ENCODE data around the gene HM13.
"Not testable (repeated sequence)": the region's sequence is repeated elsewhere in the genome, so short reads cannot be mapped to it uniquely, and the experiment has no call there.

The HM13 gene

DNA sequence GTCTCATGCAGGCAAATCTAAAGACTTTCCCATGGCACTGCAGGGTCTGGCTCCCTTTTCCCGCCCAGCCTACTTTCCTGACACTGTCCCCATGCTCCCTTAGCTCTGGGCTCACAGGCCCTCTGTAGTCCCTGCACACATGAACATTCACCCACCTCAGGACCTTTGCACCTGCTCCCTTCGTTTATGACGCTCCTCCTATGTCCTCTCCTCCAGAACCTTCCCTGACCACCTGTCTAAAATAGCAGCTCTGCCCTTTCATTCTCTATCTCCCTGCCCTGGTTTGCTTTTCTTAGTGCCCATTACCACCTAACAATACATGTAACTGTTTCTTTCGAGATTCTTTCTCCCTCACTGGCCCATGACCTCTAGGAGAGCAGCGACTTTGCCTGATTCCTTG is 22.3 kb downstream of the HM13 start:
- H3K9me3 ChIP-seq (ENCODE audit: insufficient read depth, low read depth, low read length), result no peaks in the 10 kb centered on the region
- H3K4me1 ChIP-seq (ENCODE audit: insufficient read depth, low read length), result no peaks in the 10 kb centered on the region
- no peaks in the 10 kb centered on the region for H3K27me3 ChIP-seq (ENCODE audit: insufficient read depth, low read length)
- H3K9ac ChIP-seq (ENCODE audit: low read depth, low read length), result no peak overlapping the region
- no peak overlapping the region for H3K27ac ChIP-seq (ENCODE audit: low read depth, low read length)
- H3K36me3 ChIP-seq (ENCODE audit: insufficient read depth, low read length), result peaks cover 80% of the 10 kb centered on the region
- 94% methylated on average over 5 of the region's 5 CpGs for WGBS
- no peak overlapping the region for H3K4me3 ChIP-seq (ENCODE audit: low read length)

DNA sequence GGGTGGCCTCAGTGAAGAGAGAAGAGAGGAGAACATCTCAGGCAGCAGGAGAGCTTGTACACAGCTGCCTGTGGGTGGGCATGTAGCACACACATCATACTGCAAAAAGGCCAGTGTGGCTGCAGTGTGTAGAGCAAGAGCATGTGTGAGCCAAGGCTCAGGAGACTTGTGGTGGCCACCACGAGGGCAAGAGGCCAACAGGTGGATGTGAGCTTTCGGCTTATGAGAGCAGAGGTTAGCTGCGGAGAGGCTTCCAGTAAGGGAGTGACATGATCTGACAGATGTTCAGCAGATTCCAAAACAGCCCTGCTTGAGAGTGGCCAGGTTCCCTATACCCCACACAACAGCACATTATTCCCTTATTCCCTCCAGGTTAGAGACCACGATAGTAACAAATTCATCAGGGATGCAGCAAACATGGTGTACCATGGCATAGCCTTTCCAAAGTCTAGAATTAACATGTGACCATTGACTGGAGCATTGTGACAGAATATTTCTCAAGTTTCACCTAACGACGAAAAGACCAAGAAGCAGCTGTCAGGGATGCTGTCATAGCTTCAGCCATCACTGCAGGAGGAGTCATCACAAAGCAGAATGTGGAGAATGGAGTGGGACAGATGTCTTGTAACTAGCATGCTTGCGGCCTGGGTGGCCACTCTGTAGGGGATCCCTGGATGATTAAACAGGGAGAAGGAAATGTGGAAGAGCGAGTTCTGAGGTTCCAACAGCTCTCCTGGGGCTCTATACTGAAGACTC is 23.1 kb downstream of the HM13 start:
- no peak overlapping the region for H3K9ac ChIP-seq (ENCODE audit: low read depth, low read length)
- H3K4me1 ChIP-seq (ENCODE audit: insufficient read depth, low read length), result no peaks in the 10 kb centered on the region
- peaks cover 81% of the 10 kb centered on the region for H3K36me3 ChIP-seq (ENCODE audit: insufficient read depth, low read length)
- H3K27ac ChIP-seq (ENCODE audit: low read depth, low read length), result no peak overlapping the region
- H3K4me3 ChIP-seq (ENCODE audit: low read length), result no peak overlapping the region
- 97% methylated on average over 8 of the region's 8 CpGs for WGBS
- no peaks in the 10 kb centered on the region for H3K9me3 ChIP-seq (ENCODE audit: insufficient read depth, low read depth, low read length)
- no peaks in the 10 kb centered on the region for H3K27me3 ChIP-seq (ENCODE audit: insufficient read depth, low read length)

DNA sequence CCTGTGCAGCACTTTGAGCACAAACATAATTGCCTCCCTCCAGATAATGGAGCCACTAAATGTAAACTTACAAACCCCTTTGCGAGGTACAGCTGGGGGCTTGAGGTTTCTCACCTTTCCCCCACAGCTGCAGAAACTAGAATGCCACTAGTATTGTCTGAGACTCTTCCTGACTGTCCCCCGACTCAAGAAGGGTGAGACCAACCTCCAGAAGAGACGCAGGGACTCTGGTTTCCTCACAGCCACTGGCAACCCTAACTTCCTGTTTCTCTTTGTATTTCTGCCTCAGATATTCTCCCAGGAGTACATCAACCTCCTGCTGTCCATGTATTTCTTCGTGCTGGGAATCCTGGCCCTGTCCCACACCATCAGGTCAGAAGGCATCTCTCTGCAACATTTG is 23.6 kb downstream of the HM13 start:
- WGBS, result 91% methylated on average over 4 of the region's 4 CpGs

DNA sequence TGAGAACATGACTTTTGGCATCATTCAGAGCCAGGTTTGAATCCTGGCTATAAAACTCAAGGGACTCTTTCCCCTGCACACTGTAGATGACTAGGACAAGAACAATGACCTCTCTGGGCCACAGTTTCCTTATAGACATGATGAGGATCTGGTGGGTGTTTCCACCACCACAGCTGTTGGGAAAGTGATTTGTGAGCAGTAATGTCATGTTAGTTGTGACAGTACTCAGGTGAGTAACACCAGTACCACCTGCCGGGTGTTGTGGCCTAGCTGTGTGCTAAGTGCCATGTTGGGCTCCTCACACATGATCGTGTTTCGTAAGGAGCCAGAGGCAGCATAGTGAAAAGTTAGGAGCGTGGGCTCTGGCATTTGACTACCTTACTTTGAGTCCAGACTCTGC is 24.1 kb downstream of the HM13 start:
- peaks cover 77% of the 10 kb centered on the region for H3K36me3 ChIP-seq (ENCODE audit: insufficient read depth, low read length)
- H3K9me3 ChIP-seq (ENCODE audit: insufficient read depth, low read depth, low read length), result no peaks in the 10 kb centered on the region
- H3K9ac ChIP-seq (ENCODE audit: low read depth, low read length), result no peak overlapping the region
- H3K27me3 ChIP-seq (ENCODE audit: insufficient read depth, low read length), result no peaks in the 10 kb centered on the region
- WGBS, result 96% methylated on average over 4 of the region's 4 CpGs
- H3K27ac ChIP-seq (ENCODE audit: low read depth, low read length), result no peak overlapping the region
- H3K4me3 ChIP-seq (ENCODE audit: low read length), result no peak overlapping the region
- H3K4me1 ChIP-seq (ENCODE audit: insufficient read depth, low read length), result no peaks in the 10 kb centered on the region

More for the DNA sequence above, 23.6 kb downstream of the HM13 start:
- Histone ChIP-seq H3K4me1 (ENCODE audit: insufficient read depth, low read length) (no peaks in the 10 kb centered on the region), H3K9me3 (ENCODE audit: insufficient read depth, low read depth, low read length) (no peaks in the 10 kb centered on the region), H3K9ac (ENCODE audit: low read depth, low read length) (no peak overlapping the region), H3K27me3 (ENCODE audit: insufficient read depth, low read length) (no peaks in the 10 kb centered on the region), H3K27ac (ENCODE audit: low read depth, low read length) (no peak overlapping the region), H3K4me3 (ENCODE audit: low read length) (no peak overlapping the region), H3K36me3 (ENCODE audit: insufficient read depth, low read length) (peaks cover 78% of the 10 kb centered on the region)

- H3K4me1 ChIP-seq (ENCODE audit: insufficient read depth, low read length); H3K27ac ChIP-seq (ENCODE audit: low read depth, low read length); H3K9me3 ChIP-seq (ENCODE audit: insufficient read depth, low read depth, low read length); H3K9ac ChIP-seq (ENCODE audit: low read depth, low read length); H3K4me3 ChIP-seq (ENCODE audit: low read length); H3K27me3 ChIP-seq (ENCODE audit: insufficient read depth, low read length): not testable (repeated sequence)
- peaks cover 69% of the 10 kb centered on the region for H3K36me3 ChIP-seq (ENCODE audit: insufficient read depth, low read length)
- WGBS, result 80% methylated on average over 3 of the region's 3 CpGs
These were observed 25.4 kb downstream of the HM13 start for GRCh38 chr20:31539636-31540035.

- Histone ChIP-seq H3K4me3 (ENCODE audit: low read length) (no peak overlapping the region), H3K9me3 (ENCODE audit: insufficient read depth, low read depth, low read length) (no peaks in the 10 kb centered on the region), H3K4me1 (ENCODE audit: insufficient read depth, low read length) (no peaks in the 10 kb centered on the region), H3K36me3 (ENCODE audit: insufficient read depth, low read length) (peaks cover 66% of the 10 kb centered on the region), H3K9ac (ENCODE audit: low read depth, low read length) (no peak overlapping the region), H3K27ac (ENCODE audit: low read depth, low read length) (no peak overlapping the region), H3K27me3 (ENCODE audit: insufficient read depth, low read length) (no peaks in the 10 kb centered on the region)
- over 99% methylated on average over 3 of the region's 3 CpGs for WGBS
These were observed 26.2 kb downstream of the HM13 start for GRCh38 chr20:31540406-31540805.

- Histone ChIP-seq H3K9ac (ENCODE audit: low read depth, low read length) (no peak overlapping the region), H3K27me3 (ENCODE audit: insufficient read depth, low read length) (no peaks in the 10 kb centered on the region), H3K4me3 (ENCODE audit: low read length) (no peak overlapping the region), H3K9me3 (ENCODE audit: insufficient read depth, low read depth, low read length) (no peaks in the 10 kb centered on the region), H3K4me1 (ENCODE audit: insufficient read depth, low read length) (no peaks in the 10 kb centered on the region), H3K27ac (ENCODE audit: low read depth, low read length) (no peak overlapping the region), H3K36me3 (ENCODE audit: insufficient read depth, low read length) (peaks cover 55% of the 10 kb centered on the region)
- WGBS, result 90% methylated on average over 7 of the region's 7 CpGs
These were observed 28.1 kb downstream of the HM13 start for GRCh38 chr20:31542201-31542842.

DNA sequence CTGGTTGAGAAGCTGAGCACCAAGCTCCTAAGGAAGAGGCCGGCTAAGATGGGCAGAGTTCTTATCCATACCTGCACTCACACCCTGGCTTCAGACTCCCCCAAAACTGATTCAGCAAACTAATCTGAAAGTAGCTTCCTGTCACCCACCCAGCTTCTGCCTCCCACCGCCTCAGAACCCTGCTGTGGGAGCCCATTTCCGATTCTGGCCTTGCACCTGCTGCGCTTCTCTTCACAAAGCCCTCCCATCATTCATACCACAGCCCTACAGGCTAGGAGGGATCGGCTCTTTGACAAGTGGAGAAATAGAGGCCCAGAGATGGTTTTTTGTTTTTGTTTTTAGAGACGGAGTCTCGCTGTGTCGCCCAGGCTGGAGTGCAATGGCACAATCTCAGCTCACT is 28.7 kb downstream of the HM13 start:
- no peaks in the 10 kb centered on the region for H3K4me1 ChIP-seq (ENCODE audit: insufficient read depth, low read length)
- H3K36me3 ChIP-seq (ENCODE audit: insufficient read depth, low read length), result peaks cover 55% of the 10 kb centered on the region
- H3K4me3 ChIP-seq (ENCODE audit: low read length), result no peak overlapping the region
- H3K9me3 ChIP-seq (ENCODE audit: insufficient read depth, low read depth, low read length), result no peaks in the 10 kb centered on the region
- no peak overlapping the region for H3K27ac ChIP-seq (ENCODE audit: low read depth, low read length)
- WGBS, result 98% methylated on average over 8 of the region's 8 CpGs
- no peak overlapping the region for H3K9ac ChIP-seq (ENCODE audit: low read depth, low read length)
- no peaks in the 10 kb centered on the region for H3K27me3 ChIP-seq (ENCODE audit: insufficient read depth, low read length)

GRCh38 chr20:31543966-31544598 is 29.8 kb downstream of the HM13 start:
- Histone ChIP-seq H3K4me1 (ENCODE audit: insufficient read depth, low read length) (no peaks in the 10 kb centered on the region), H3K36me3 (ENCODE audit: insufficient read depth, low read length) (peaks cover 55% of the 10 kb centered on the region), H3K9ac (ENCODE audit: low read depth, low read length) (no peak overlapping the region), H3K9me3 (ENCODE audit: insufficient read depth, low read depth, low read length) (no peaks in the 10 kb centered on the region), H3K4me3 (ENCODE audit: low read length) (no peak overlapping the region), H3K27ac (ENCODE audit: low read depth, low read length) (no peak overlapping the region), H3K27me3 (ENCODE audit: insufficient read depth, low read length) (no peaks in the 10 kb centered on the region)
- 89% methylated on average over 1 of the region's 1 CpG for WGBS

GRCh38 chr20:31544600-31544999 is 30.4 kb downstream of the HM13 start:
- Histone ChIP-seq H3K9ac (ENCODE audit: low read depth, low read length) (no peak overlapping the region), H3K4me3 (ENCODE audit: low read length) (no peak overlapping the region), H3K9me3 (ENCODE audit: insufficient read depth, low read depth, low read length) (no peaks in the 10 kb centered on the region), H3K27ac (ENCODE audit: low read depth, low read length) (no peak overlapping the region), H3K4me1 (ENCODE audit: insufficient read depth, low read length) (no peaks in the 10 kb centered on the region), H3K27me3 (ENCODE audit: insufficient read depth, low read length) (no peaks in the 10 kb centered on the region), H3K36me3 (ENCODE audit: insufficient read depth, low read length) (peaks cover 56% of the 10 kb centered on the region)
- WGBS, result 85% methylated on average over 2 of the region's 2 CpGs

- 96% methylated on average over 5 of the region's 5 CpGs for WGBS
- not testable (repeated sequence) for H3K4me3 ChIP-seq (ENCODE audit: low read length); H3K27ac ChIP-seq (ENCODE audit: low read depth, low read length); H3K4me1 ChIP-seq (ENCODE audit: insufficient read depth, low read length); H3K9me3 ChIP-seq (ENCODE audit: insufficient read depth, low read depth, low read length); H3K27me3 ChIP-seq (ENCODE audit: insufficient read depth, low read length); H3K9ac ChIP-seq (ENCODE audit: low read depth, low read length)
- H3K36me3 ChIP-seq (ENCODE audit: insufficient read depth, low read length), result peaks cover 57% of the 10 kb centered on the region
These were observed 31.4 kb downstream of the HM13 start for GRCh38 chr20:31545621-31546040.

All from HUES64 (cell line).